WTC11 (cell line): ENCODE measurements around the gene IQCC. TPM values are rescaled to one million over a fixed set of nuclear protein-coding genes. Genes with fewer than 3 reads are reported as not detected.

ENCODE experiments used
- ATAC-seq: fragments of 200-7000 bp; cut with Tn5 transposase; 2 replicates; pipeline ENCODE4 v1.10.0; 2021; ENCODE audit warnings: mild to moderate bottlenecking, moderate library complexity
- CTCF ChIA-PET: fragments of 300-600 bp; sonication (Branson Sonifier 250); formaldehyde crosslinking; loops from one replicate; lab custom pipeline; 2021; ENCODE audit warnings: antibody characterized with exemption; lab: Charles Lee
- POLR2A ChIA-PET: fragments of 350-600 bp; sonication (Branson Sonifier 250); formaldehyde crosslinking; loops from one replicate; lab custom pipeline; 2021; ENCODE audit warnings: antibody characterized with exemption; lab: Charles Lee
- DNase-seq: peaks from one replicate; pipeline ENCODE4 v3.0.0; 2021; ENCODE audit warnings: low spot score
- H3K27ac Mint-ChIP-seq: 2 replicates; pipeline ENCODE4 v1.8.0; 2021; ENCODE audit warnings: mixed read lengths
- H3K27me3 Mint-ChIP-seq: 2 replicates; pipeline ENCODE4 v1.8.0; 2021; ENCODE audit warnings: low read depth, mild to moderate bottlenecking, moderate library complexity, mixed read lengths
- H3K36me3 Mint-ChIP-seq: 2 replicates; pipeline ENCODE4 v1.8.0; 2021; ENCODE audit warnings: mixed read lengths
- H3K4me1 Mint-ChIP-seq: 2 replicates; pipeline ENCODE4 v1.8.0; 2022; ENCODE audit warnings: mixed read lengths
- H3K4me3 Mint-ChIP-seq: 2 replicates; pipeline ENCODE4 v1.8.0; 2021; ENCODE audit warnings: mild to moderate bottlenecking, moderate library complexity, mixed read lengths
- H3K9me3 Mint-ChIP-seq: 2 replicates; pipeline ENCODE4 v1.8.0; 2021; ENCODE audit warnings: mixed read lengths
- ATF1 ChIP-seq: sonication (generic); formaldehyde crosslinking; IDR thresholded peaks from 2 replicates; pipeline ENCODE4 v1.8.1; 2023; ENCODE audit warnings: mild to moderate bottlenecking, moderate library complexity, missing genetic modification reagents
- CREM ChIP-seq: sonication (generic); formaldehyde crosslinking; IDR thresholded peaks from 2 replicates; pipeline ENCODE4 v1.8.1; 2022; ENCODE audit warnings: mild to moderate bottlenecking, missing genetic modification reagents, moderate library complexity
- CTCF ChIP-seq: fragments of 200-600 bp; IDR thresholded peaks from 2 replicates; pipeline ENCODE4 v1.8.0; 2022; ENCODE audit warnings: antibody characterized with exemption
- E2F1 ChIP-seq: sonication (generic); formaldehyde crosslinking; IDR thresholded peaks from 2 replicates; pipeline ENCODE4 v1.8.0; 2022; ENCODE audit warnings: mild to moderate bottlenecking, missing genetic modification reagents
- EMX1 ChIP-seq: fragments of 250-450 bp; sonication (Bioruptor Pico); IDR thresholded peaks from 2 replicates; pipeline ENCODE4 v1.8.0; 2021; ENCODE audit warnings: mild to moderate bottlenecking
- FOXP4 ChIP-seq: sonication (generic); formaldehyde crosslinking; IDR thresholded peaks from 2 replicates; pipeline ENCODE4 v1.8.0; 2022; ENCODE audit warnings: mild to moderate bottlenecking, missing genetic modification reagents
- JAZF1 ChIP-seq: fragments of 250-450 bp; sonication (Bioruptor Pico); IDR thresholded peaks from 2 replicates; pipeline ENCODE4 v1.9.0; 2021; ENCODE audit warnings: moderate library complexity, mild to moderate bottlenecking, inconsistent platforms
- KAT7 ChIP-seq: sonication (generic); formaldehyde crosslinking; IDR thresholded peaks from 2 replicates; pipeline ENCODE4 v1.8.1; 2023; ENCODE audit warnings: missing genetic modification reagents, mild to moderate bottlenecking, borderline replicate concordance
- MLX ChIP-seq: sonication (generic); formaldehyde crosslinking; IDR thresholded peaks from 2 replicates; pipeline ENCODE4 v1.8.1; 2023; ENCODE audit warnings: mild to moderate bottlenecking, missing genetic modification reagents, moderate library complexity
- NR2C2 ChIP-seq: sonication (generic); formaldehyde crosslinking; IDR thresholded peaks from 2 replicates; pipeline ENCODE4 v1.8.0; 2022; ENCODE audit warnings: mild to moderate bottlenecking, missing genetic modification reagents
- PRDM15 ChIP-seq: sonication (generic); formaldehyde crosslinking; IDR thresholded peaks from 2 replicates; pipeline ENCODE4 v1.8.0; 2022; ENCODE audit warnings: missing genetic modification reagents
- SMAD3 ChIP-seq: sonication (generic); formaldehyde crosslinking; IDR thresholded peaks from 2 replicates; pipeline ENCODE4 v1.8.0; 2022; ENCODE audit warnings: missing genetic modification reagents, mild to moderate bottlenecking, borderline replicate concordance
- TCF7 ChIP-seq: sonication (generic); formaldehyde crosslinking; IDR thresholded peaks from 2 replicates; pipeline ENCODE4 v1.8.0; 2022; ENCODE audit warnings: mild to moderate bottlenecking, low read depth, missing genetic modification reagents, moderate library complexity
- TEAD4 ChIP-seq: sonication (generic); formaldehyde crosslinking; IDR thresholded peaks from 2 replicates; pipeline ENCODE4 v1.8.0; 2022; ENCODE audit warnings: mild to moderate bottlenecking, missing genetic modification reagents
- ZNF121 ChIP-seq: sonication (generic); formaldehyde crosslinking; IDR thresholded peaks from 2 replicates; pipeline ENCODE4 v1.8.0; 2023; ENCODE audit warnings: missing genetic modification reagents
- ZNF219 ChIP-seq: sonication (generic); formaldehyde crosslinking; IDR thresholded peaks from 2 replicates; pipeline ENCODE4 v1.8.0; 2023; ENCODE audit warnings: missing genetic modification reagents, mild to moderate bottlenecking, borderline replicate concordance
- total RNA-seq: library from RNA; stranded (reverse); gene quantifications from 3 replicates; pipeline ENCODE4 v1.2.3, GENCODE V29; 2021

IQCC gene
- total RNA-seq, 1 experiment from 2014 or later = 5.2 TPM

GRCh38 chr1:32182060-32182459, 23.4 kb upstream of the IQCC start (continued):
- TF ChIP-seq TEAD4 (CRISPR knock-in tag) = no peak
- no peak for TF ChIP-seq E2F1 (CRISPR knock-in tag)
- TF ChIP-seq ATF1 (CRISPR knock-in tag) = no peak
- TF ChIP-seq NR2C2 (CRISPR knock-in tag) = no peak
- TF ChIP-seq CTCF = no peak
- no peak for TF ChIP-seq SMAD3 (CRISPR knock-in tag)
- TF ChIP-seq EMX1 (CRISPR knock-in tag) = no peak
- no peak for TF ChIP-seq MLX (CRISPR knock-in tag)
- TF ChIP-seq, all 79 proteins: peak for 0

GRCh38 chr1:32184650-32185049, 20.8 kb upstream of the IQCC start:
- Mint-ChIP-seq H3K27me3 (no peaks in the 10 kb centered on the region; the same call in 1 of the 2 replicates), H3K4me3 (no peak overlapping the region), H3K36me3 (peaks cover 72% of the 10 kb centered on the region), H3K27ac (no peak overlapping the region; the same call in 1 of the 2 replicates), H3K9me3 (no peaks in the 10 kb centered on the region), H3K4me1 (peaks cover 17% of the 10 kb centered on the region)
- TF ChIP-seq SMAD3 (CRISPR knock-in tag) (no peak), KAT7 (CRISPR knock-in tag) (no peak), JAZF1 (CRISPR knock-in tag) (no peak), PRDM15 (CRISPR knock-in tag) (no peak), CREM (CRISPR knock-in tag) (no peak), FOXP4 (CRISPR knock-in tag) (no peak), ZNF121 (CRISPR knock-in tag) (no peak), ZNF219 (CRISPR knock-in tag) (no peak), TCF7 (CRISPR knock-in tag) (no peak)
- no peak for ATAC-seq
- ChIA-PET POLR2A (interaction anchor here (1.2 kb wide), 1 partner anchor 55 kb away, joined by 3 read pairs; no protein-coding TSS in a partner anchor), CTCF (no interaction called here)
- DNase-seq = no peak
